AG09319 (cell line): ENCODE results near the gene DISC1.
"Not testable (repeated sequence)": the region's sequence is repeated elsewhere in the genome, so short reads cannot be mapped to it uniquely, and the experiment has no call there.

ENCODE experiments used
- DNase-seq: peaks from one replicate; pipeline ENCODE4 v3.0.0-alpha.2; 2010; ENCODE audit warnings: low read depth; ENCODE audit errors: extremely low read depth
- CTCF ChIP-seq: IDR thresholded peaks from 2 replicates; pipeline ENCODE4 v1.5.1; 2011; ENCODE audit warnings: low read depth, mild to moderate bottlenecking, inconsistent platforms, low read length, moderate library complexity

Gene DISC1

GRCh38 chr1:231642618-231643017, 16.0 kb downstream of the DISC1 start:
- no peak for TF ChIP-seq CTCF
- DNase-seq, result no peak

- TF ChIP-seq CTCF, result no peak
- no peak for DNase-seq
These were observed 16.7 kb downstream of the DISC1 start for GRCh38 chr1:231643071-231643934.

- TF ChIP-seq CTCF, result no peak
- DNase-seq, result no peak
These were observed 17.3 kb downstream of the DISC1 start for GRCh38 chr1:231643935-231644237.

GRCh38 chr1:231645634-231646033, 19.0 kb downstream of the DISC1 start:
- DNase-seq, result not testable (repeated sequence)

GRCh38 chr1:231646165-231646564, 19.6 kb downstream of the DISC1 start:
- not testable (repeated sequence) for DNase-seq

GRCh38 chr1:231651621-231652260, 25.2 kb downstream of the DISC1 start:
- not testable (repeated sequence) for DNase-seq

GRCh38 chr1:231653632-231654031, 27.0 kb downstream of the DISC1 start:
- DNase-seq, result no peak
- TF ChIP-seq CTCF, result no peak

- DNase-seq, result no peak
- no peak for TF ChIP-seq CTCF
These were observed 30.2 kb downstream of the DISC1 start for GRCh38 chr1:231656741-231657140.

- not testable (repeated sequence) for DNase-seq
These were observed 31.6 kb downstream of the DISC1 start for GRCh38 chr1:231658223-231658622.
